Right lobe of liver (tissue), 4 donors: ENCODE data around the gene EPS8L3.

Source experiments
- POLR2A ChIP-seq: fragments of 450-650 bp; IDR thresholded peaks from one replicate; pipeline ENCODE4 v1.6.1; 2017; ENCODE audit warnings: antibody characterized with exemption, mild to moderate bottlenecking
- TF ChIP-seq, protein P1 (sequence below), 4 donors: fragments of 200-600 bp in 3 of 4; fragments of 450-650 bp in 1 of 4; IDR thresholded peaks; one replicate each; pipeline versions ENCODE4 v1.5.1 to v1.8.0; 2016 to 2022; ENCODE audit warnings: antibody characterized with exemption in 4 of 4, mild to moderate bottlenecking in 2 of 4
- donor health status: DM: no; HTN: no; CAD: no.
- donor health status: DM: no; HTN: no; CAD: no.
- donor health status: DM: no; HTN: yes; CAD: no.

- no peak for TF ChIP-seq POLR2A
- TF ChIP-seq, protein P1, sequence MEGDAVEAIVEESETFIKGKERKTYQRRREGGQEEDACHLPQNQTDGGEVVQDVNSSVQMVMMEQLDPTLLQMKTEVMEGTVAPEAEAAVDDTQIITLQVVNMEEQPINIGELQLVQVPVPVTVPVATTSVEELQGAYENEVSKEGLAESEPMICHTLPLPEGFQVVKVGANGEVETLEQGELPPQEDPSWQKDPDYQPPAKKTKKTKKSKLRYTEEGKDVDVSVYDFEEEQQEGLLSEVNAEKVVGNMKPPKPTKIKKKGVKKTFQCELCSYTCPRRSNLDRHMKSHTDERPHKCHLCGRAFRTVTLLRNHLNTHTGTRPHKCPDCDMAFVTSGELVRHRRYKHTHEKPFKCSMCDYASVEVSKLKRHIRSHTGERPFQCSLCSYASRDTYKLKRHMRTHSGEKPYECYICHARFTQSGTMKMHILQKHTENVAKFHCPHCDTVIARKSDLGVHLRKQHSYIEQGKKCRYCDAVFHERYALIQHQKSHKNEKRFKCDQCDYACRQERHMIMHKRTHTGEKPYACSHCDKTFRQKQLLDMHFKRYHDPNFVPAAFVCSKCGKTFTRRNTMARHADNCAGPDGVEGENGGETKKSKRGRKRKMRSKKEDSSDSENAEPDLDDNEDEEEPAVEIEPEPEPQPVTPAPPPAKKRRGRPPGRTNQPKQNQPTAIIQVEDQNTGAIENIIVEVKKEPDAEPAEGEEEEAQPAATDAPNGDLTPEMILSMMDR (IDR thresholded peaks at IDR 0.05) = no peak
These were observed 4.1 kb upstream of the EPS8L3 start for GRCh38 chr1:109767637-109768334.
